ENCODE data around the gene KHNYN.
"Not testable (repeated sequence)": the region's sequence is repeated elsewhere in the genome, so short reads cannot be mapped to it uniquely, and the experiment has no call there.

The KHNYN gene

DNA sequence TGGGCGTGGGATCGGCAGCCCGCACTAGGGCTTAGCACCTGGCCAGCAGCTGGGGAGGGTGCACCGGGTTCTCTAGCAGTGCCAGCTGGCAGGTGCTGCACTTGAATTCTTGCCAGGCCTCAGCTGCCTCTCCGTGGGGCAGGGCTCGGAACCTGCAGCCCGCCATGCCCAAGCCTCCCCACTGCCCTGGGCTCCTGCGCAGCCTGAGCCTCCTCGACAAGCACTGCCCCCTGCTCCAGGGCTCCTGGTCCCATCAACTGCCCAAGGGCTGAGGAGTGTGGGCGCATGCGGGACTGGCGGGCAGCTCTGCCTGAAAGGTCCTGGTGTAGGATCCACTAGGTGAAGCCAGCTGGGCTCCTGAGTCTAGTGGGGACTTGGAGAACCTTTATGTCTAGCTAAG, 43.5 kb downstream of the KHNYN start:
- DNase-seq (ENCODE audit: low spot score) = no peak

DNA sequence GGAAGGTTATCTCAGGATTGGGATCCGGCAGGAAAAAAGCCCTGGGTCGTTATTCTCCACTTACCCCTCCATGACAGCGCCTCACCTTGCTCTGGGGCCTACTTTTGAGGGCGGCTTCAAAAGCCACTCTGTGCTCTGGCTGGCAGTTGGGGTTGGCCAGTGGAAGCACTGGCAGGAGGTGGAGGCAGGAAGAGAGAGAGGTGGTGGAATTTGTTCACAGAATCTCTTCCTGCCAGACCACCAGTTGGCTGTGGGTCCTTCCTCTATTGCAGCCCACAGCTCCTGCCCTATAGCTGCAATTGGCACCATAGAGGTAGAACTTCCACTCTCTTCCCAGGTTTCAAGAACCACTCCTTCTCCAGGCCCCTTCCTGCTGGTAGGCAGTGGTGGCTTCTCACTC, 45.5 kb downstream of the KHNYN start:
- no peak for DNase-seq (ENCODE audit: low spot score)

DNA sequence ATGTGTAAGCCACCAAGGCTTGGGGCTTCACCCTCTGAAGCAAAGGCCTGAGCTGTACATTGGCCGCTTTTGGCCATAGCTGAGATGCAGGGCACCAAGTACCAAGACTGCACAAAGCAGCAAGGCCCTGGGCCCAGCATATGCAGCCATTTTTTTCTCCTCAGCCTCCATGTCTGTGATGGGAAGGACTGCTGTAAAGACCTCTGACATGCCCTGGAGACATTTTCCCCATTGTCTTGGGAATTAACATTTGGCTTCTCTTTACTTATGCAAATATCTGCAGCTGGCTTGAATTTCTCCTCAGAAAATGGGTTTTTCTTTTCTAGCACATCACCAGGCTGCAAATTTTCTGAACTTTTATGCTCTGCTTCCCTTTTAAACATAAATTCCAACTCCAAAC, 50.2 kb downstream of the KHNYN start:
- DNase-seq (ENCODE audit: low spot score) = not testable (repeated sequence)

DNA sequence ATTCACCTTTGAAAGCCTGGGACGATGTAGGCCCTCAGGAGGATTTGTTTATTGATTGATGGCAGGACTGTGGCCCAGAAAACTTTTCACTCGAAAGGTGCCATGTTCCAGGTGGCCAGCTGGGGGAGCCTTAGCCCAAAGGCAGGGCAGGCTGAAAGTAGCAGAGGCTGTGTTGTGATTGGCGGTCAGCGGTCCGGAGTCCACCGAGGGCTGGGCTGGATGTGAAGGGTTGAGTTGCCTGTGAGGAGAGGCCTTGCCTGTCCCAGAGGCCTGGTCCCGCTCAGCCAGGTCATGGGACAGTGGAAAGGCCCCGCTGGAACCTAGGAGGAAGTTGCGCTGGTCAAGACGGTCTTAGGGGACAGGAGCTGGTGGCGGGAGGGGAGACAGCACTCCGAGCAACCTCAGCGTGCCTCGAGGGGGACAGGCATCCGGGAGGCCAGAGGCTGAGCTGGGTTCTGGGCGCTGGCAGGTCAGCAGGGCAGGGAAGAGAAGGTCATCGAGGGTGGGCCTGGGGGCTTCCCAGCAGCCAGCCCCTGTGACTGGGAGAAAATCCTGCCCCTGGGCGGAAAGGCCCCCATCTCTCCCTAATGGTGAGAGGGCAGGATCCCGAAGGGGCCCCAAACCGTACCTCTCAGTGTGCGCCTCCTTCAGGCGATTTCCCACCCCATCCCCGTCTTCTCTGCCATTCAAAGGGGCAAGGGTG, 52.0 kb downstream of the KHNYN start:
- peak; percentile 47 for DNase-seq (ENCODE audit: low spot score)

DNA sequence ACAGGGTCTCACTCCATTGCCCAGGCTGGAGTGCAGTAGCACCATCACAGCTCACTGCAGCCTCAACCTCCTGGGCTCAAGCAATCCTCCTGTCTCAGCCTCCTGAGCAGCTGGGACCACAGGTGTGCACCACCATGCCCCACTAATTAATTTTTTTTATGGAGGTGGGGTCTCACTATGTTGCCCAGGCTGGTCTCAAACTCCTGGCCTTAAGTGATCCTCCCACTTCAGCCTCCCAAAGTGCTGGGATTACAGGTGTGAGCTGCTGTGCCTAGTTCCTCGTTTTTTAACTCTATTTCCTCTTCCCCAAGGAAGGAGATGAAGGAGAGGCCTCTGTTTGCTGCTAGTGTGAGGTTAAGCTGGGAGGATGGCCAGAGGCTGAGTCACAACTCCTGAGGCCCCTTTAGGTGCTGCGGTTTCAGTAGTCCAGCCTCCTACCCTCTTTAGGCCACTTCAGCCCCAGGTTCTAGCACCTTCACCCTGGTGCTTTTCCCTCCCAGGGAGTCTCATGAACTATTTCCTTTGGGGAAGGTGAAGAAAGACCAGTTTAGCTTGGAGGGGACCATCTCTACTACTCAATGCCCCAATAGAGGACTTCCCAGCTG, 53.0 kb downstream of the KHNYN start:
- not testable (repeated sequence) for DNase-seq (ENCODE audit: low spot score)

DNA sequence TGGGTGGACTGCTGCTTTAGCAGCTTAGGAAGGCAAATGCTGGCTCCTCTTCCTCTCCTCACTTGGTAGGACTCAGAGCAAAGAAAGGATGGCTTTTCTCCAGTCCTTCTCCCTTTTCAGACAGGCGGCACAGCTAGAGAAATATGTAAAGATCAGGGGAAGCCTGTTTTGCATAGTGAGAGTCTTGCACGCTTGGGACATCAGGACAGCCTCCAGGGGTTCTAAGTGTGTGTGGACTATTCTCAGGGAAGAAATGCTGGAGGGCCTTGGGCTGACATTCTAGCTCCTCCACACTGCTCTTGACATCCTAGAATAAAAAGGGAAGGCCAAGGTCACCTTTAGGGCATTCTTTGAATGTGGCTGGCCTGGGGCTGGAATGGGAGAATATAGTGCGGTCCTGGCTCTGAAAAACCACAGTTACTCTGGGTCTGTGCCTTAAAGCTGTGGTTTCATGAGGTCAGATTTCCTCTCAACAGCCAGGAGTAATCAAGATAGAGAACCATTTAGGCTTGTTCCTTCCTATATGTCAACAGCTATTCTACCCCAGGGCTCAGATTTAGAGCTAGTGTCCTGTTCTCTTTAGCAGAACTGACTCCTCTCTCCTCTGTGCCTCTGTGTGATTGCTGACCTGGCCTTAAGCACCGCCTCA, 54.0 kb downstream of the KHNYN start:
- DNase-seq (ENCODE audit: low spot score) = peak; percentile 12
